T-helper 2 cell treated with Interferon-gamma antibody and Interleukin-4, amounts not matched to agents 5 μg/mL and 100 μg/mL, for 36 hours (primary cell): ENCODE measurements around the gene LRRC38.
"Not testable (repeated sequence)": the region's sequence is repeated elsewhere in the genome, so short reads cannot be mapped to it uniquely, and the experiment has no call there.

Experiments used
- DNase-seq: peaks from one replicate; pipeline ENCODE4 v3.0.0; 2021; ENCODE audit warnings: low spot score
- H3K27ac Mint-ChIP-seq: one replicate; pipeline ENCODE4 v1.8.0; 2021; ENCODE audit warnings: mild to moderate bottlenecking, mixed read lengths
- H3K27me3 Mint-ChIP-seq: one replicate; pipeline ENCODE4 v1.8.0; 2021; ENCODE audit warnings: low read depth, mixed read lengths
- H3K36me3 Mint-ChIP-seq: one replicate; pipeline ENCODE4 v1.8.0; 2021; ENCODE audit warnings: low read depth, mixed read lengths
- H3K4me1 Mint-ChIP-seq: one replicate; pipeline ENCODE4 v1.8.0; 2021; ENCODE audit warnings: low read depth, mixed read lengths
- H3K4me3 Mint-ChIP-seq: one replicate; pipeline ENCODE4 v1.8.0; 2022; ENCODE audit warnings: mild to moderate bottlenecking, moderate library complexity, mixed read lengths
- H3K9me3 Mint-ChIP-seq: one replicate; pipeline ENCODE4 v1.8.0; 2021; ENCODE audit warnings: mixed read lengths

Gene LRRC38

DNA sequence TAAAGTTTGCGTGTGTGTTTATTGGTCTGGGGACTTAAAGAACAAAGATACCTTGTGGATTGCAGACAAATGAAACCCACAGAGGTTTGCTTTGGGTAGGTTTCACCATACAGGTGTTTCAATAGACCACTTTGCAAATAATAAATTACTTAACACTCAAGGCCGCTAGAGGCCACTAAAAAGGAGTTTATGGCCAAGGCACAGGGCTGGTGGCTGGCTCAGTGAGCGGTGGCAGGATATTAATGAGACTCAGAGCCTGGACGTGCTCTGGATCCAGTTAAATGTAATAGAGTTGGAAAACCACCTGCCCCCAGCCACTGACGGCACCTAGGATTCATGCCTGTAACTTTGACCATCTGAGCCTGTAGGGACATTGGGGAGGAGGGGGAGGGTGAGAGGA is 44.5 kb downstream of the LRRC38 start:
- no peaks in the 10 kb centered on the region for H3K36me3 Mint-ChIP-seq
- H3K27ac Mint-ChIP-seq = no peak overlapping the region
- no peak for DNase-seq
- no peaks in the 10 kb centered on the region for H3K4me1 Mint-ChIP-seq
- no peaks in the 10 kb centered on the region for H3K27me3 Mint-ChIP-seq
- H3K4me3 Mint-ChIP-seq = no peak overlapping the region
- no peaks in the 10 kb centered on the region for H3K9me3 Mint-ChIP-seq

DNA sequence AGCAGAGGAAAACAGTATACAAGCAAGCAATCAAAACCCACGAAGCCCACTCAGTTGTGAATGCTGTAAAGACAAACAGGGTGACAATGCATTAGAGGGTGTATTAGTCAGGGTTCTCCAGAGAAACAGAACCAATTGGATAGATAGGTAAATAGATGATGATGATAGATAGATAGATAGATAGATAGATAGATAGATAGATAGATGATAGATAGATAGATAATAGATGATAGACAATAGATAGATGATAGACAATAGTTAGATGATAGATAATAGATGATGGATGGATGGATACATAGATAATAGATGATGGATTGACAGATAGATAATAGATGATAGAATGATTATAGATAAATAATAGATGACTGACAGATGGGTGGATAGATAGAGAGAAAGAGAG is 48.3 kb downstream of the LRRC38 start:
- no peak overlapping the region for H3K4me3 Mint-ChIP-seq
- H3K27ac Mint-ChIP-seq = no peak overlapping the region
- no peak for DNase-seq
- H3K4me1 Mint-ChIP-seq = no peaks in the 10 kb centered on the region
- H3K27me3 Mint-ChIP-seq = no peaks in the 10 kb centered on the region
- no peaks in the 10 kb centered on the region for H3K36me3 Mint-ChIP-seq
- H3K9me3 Mint-ChIP-seq = no peaks in the 10 kb centered on the region

DNA sequence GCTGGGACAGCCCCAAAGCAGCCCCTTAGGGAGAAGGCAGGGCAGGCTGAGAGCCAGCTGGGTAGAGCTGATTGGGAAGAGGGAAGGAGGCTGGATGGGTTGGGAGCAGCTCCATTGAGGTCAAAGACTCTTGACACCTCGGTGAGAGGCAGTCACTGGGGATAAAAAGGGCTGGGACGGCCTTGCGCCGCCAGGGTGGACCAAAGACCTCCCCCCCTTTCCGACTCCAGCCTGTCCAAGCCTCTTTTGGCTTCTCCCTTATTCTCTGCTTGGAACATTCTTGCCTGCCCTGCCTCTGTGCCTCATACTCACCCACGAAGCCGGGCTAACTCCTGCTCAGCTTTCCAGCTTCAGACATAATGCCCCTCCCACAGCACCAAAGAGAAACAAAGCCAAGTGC is 51.1 kb downstream of the LRRC38 start:
- no peaks in the 10 kb centered on the region for H3K36me3 Mint-ChIP-seq
- H3K4me1 Mint-ChIP-seq = no peaks in the 10 kb centered on the region
- DNase-seq = no peak
- no peaks in the 10 kb centered on the region for H3K9me3 Mint-ChIP-seq
- H3K4me3 Mint-ChIP-seq = no peak overlapping the region
- H3K27ac Mint-ChIP-seq = no peak overlapping the region
- H3K27me3 Mint-ChIP-seq = no peaks in the 10 kb centered on the region

- Mint-ChIP-seq H3K4me1 (no peaks in the 10 kb centered on the region), H3K36me3 (no peaks in the 10 kb centered on the region), H3K27me3 (no peaks in the 10 kb centered on the region), H3K27ac (no peak overlapping the region), H3K4me3 (no peak overlapping the region), H3K9me3 (no peaks in the 10 kb centered on the region)
- DNase-seq = no peak
Measured at GRCh38 chr1:13461977-13462376, 51.8 kb downstream of the LRRC38 start.

DNA sequence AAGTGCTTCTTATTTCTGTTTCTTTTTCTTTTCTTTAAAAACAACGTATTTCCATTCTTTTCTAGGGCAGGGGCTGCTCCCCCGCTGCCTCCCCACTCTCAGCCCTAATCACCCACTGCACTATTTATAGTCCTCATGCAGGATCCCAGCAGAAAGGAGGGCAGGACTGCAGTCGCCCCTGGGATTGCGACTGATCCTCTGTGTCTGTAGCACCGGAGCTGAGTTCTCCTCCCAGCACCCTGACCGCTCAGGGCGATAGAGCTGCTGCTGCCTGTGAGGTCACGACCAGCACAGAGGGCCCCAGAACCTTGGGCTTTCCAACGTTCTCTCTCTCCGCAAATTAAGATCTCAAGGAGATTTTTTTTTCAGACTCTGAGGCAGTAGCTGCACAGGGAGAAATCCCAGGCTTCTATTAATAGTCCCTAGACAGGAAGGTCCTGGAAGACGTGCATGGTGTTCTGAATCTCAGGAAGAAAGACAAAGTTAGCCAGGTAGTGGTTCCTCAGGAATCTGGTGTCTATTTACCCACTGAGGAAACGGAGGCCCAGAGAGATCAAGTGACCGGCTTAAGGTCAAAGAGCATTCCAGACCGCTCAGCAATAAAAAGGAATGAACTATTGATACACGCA is 56.8 kb downstream of the LRRC38 start:
- Mint-ChIP-seq H3K27me3 (no peaks in the 10 kb centered on the region), H3K27ac (no peak overlapping the region), H3K4me3 (no peak overlapping the region), H3K36me3 (no peaks in the 10 kb centered on the region), H3K9me3 (no peaks in the 10 kb centered on the region), H3K4me1 (no peaks in the 10 kb centered on the region)
- no peak for DNase-seq

- H3K4me3 Mint-ChIP-seq = no peak overlapping the region
- no peaks in the 10 kb centered on the region for H3K9me3 Mint-ChIP-seq
- H3K4me1 Mint-ChIP-seq = no peaks in the 10 kb centered on the region
- no peaks in the 10 kb centered on the region for H3K27me3 Mint-ChIP-seq
- H3K27ac Mint-ChIP-seq = no peak overlapping the region
- no peaks in the 10 kb centered on the region for H3K36me3 Mint-ChIP-seq
- no peak for DNase-seq
Measured at GRCh38 chr1:13451399-13451965, 62.3 kb downstream of the LRRC38 start.

- DNase-seq = no peak
- H3K4me3 Mint-ChIP-seq = no peak overlapping the region
- no peak overlapping the region for H3K27ac Mint-ChIP-seq
- no peaks in the 10 kb centered on the region for H3K36me3 Mint-ChIP-seq
- H3K4me1 Mint-ChIP-seq = no peaks in the 10 kb centered on the region
- H3K9me3 Mint-ChIP-seq = no peaks in the 10 kb centered on the region
- no peaks in the 10 kb centered on the region for H3K27me3 Mint-ChIP-seq
Measured at GRCh38 chr1:13450204-13450603, 63.6 kb downstream of the LRRC38 start.

GRCh38 chr1:13443335-13443979 is 70.3 kb downstream of the LRRC38 start:
- no peaks in the 10 kb centered on the region for H3K36me3 Mint-ChIP-seq
- H3K4me3 Mint-ChIP-seq = no peak overlapping the region
- no peaks in the 10 kb centered on the region for H3K27me3 Mint-ChIP-seq
- no peaks in the 10 kb centered on the region for H3K9me3 Mint-ChIP-seq
- no peak overlapping the region for H3K27ac Mint-ChIP-seq
- no peaks in the 10 kb centered on the region for H3K4me1 Mint-ChIP-seq
- no peak for DNase-seq

DNA sequence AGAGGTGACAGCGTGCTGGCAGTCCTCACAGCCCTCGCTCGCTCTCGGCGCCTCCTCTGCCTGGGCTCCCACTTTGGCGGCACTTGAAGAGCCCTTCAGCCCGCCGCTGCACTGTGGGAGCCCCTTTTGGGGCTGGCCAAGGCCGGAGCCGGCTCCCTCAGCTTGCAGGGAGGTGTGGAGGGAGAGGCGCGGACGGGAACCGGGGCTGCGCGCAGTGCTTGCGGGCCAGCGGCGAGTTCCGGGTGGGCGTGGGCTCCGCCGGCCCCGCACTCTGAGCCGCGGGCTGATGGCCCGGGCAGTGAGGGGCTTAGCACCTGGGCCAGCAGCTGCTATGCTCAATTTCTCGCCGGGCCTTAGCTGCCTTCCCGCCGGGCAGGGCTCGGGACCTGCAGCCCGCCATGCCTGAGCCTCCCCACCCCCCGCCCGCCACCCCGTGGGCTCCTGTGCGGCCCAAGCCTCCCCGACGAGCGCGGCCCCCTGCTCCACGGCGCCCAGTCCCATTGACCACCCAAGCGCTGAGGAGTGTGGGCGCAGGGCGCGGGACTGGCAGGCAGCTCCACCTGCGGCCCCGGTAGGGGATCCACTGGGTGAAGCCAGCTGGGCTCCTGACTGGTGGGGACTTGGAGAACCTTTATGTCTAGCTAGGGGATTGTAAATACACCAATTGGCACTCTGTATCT is 74.6 kb downstream of the LRRC38 start:
- not testable (repeated sequence) for H3K27me3 Mint-ChIP-seq, H3K4me3 Mint-ChIP-seq, H3K36me3 Mint-ChIP-seq

DNA sequence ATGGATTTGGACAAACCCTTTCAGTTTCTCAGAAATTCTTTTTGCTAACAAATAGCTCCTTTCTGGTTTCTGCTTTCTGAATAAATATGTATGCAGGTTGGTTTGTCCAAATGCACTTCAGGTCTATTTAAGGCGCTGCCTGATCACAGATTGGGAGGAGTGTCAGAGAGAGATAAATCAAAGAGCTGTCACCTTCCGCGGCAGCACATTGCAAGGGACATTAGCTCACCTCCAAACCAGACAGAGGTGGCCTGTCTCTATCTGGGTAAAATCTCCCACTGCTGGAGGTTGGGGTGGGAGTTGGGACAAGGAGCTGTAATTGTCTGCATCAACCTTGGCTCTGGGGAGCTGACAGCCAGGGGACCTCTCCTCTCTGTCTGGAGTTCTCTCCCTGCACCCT is 78.3 kb downstream of the LRRC38 start:
- Mint-ChIP-seq H3K4me1 (no peaks in the 10 kb centered on the region), H3K27me3 (no peaks in the 10 kb centered on the region), H3K9me3 (no peaks in the 10 kb centered on the region), H3K4me3 (no peak overlapping the region), H3K36me3 (no peaks in the 10 kb centered on the region), H3K27ac (no peak overlapping the region)
- DNase-seq = no peak

More for the DNA sequence above, 74.6 kb downstream of the LRRC38 start:
- not testable (repeated sequence) for DNase-seq, H3K27ac Mint-ChIP-seq, H3K9me3 Mint-ChIP-seq, H3K4me1 Mint-ChIP-seq

DNA sequence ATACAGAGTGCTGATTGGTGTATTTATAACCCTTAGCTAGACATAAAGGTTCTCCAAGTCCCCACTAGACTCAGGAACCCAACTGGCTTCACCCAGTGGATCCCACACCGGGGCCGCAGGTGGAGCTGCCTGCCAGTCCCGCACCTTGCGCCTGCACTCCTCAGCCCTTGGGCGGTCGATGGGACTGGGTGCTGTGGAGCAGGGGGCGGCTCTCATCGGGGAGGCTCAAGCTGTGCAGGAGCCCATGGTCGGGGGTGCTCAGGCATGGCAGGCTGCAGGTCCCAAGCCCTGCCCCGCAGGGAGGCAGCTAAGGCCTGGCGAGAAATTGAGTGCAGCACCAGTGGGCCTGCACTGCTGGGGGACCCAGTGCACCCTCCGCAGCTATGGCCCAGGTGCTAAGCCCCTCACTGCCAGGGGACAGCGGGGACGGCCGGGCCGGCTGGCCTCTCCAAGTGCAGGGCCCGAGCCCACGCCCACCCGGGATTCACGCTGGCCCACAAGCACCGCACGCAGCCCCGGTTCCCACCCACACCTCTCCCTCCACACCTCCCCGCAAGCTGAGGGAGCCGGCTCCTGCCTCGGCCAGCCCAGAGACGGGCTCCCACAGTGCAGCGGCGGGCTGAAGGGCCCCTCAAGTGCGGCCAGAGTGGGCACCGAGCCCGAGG is 80.0 kb downstream of the LRRC38 start:
- not testable (repeated sequence) for H3K36me3 Mint-ChIP-seq, H3K27ac Mint-ChIP-seq

GRCh38 chr1:13432251-13432650 is 81.6 kb downstream of the LRRC38 start:
- Mint-ChIP-seq H3K9me3 (no peaks in the 10 kb centered on the region), H3K36me3 (no peaks in the 10 kb centered on the region), H3K27me3 (no peaks in the 10 kb centered on the region), H3K27ac (no peak overlapping the region), H3K4me3 (no peak overlapping the region), H3K4me1 (no peaks in the 10 kb centered on the region)
- DNase-seq = no peak

More for the DNA sequence above, 80.0 kb downstream of the LRRC38 start:
- H3K27me3 Mint-ChIP-seq, H3K4me3 Mint-ChIP-seq, DNase-seq, H3K9me3 Mint-ChIP-seq, H3K4me1 Mint-ChIP-seq: not testable (repeated sequence)

DNA sequence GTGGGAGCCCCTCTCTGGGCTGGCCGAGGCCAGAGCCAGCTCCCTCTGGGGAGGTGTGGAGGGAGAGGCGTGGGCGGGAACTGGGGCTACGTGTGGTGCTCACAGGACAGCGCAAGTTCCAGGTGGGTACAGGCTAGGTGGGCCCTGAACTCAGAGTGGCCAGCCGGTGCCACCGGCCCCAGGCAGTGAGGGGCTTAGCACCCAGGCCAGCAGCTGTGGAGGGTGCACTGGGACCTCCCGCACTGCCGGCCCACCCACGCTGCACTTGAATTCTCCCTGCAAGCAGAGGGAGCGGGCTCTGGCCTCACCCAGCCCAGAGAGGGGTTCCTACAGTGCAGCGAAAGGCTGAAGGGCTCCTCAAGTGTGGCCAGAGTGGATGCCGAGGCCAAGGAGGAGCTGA is 83.3 kb downstream of the LRRC38 start:
- DNase-seq = no peak

More for the DNA sequence above, 83.3 kb downstream of the LRRC38 start:
- Mint-ChIP-seq H3K9me3 (no peaks in the 10 kb centered on the region), H3K4me1 (no peaks in the 10 kb centered on the region), H3K27me3 (no peaks in the 10 kb centered on the region), H3K4me3 (no peak overlapping the region), H3K27ac (no peak overlapping the region), H3K36me3 (no peaks in the 10 kb centered on the region)
